Brain microvascular endothelial cell (primary cell): ENCODE measurements around the gene AKNA.
A peak's percentile ranks its signal among the peaks of the same experiment; 100 is the strongest.

Source experiments
- DNase-seq: peaks from one replicate; pipeline ENCODE4 v3.0.0-alpha.2; 2020
- H3K27ac ChIP-seq: fragments of 250-450 bp; sonication (Bioruptor Pico); 2 replicates; pipeline ENCODE4 v1.5.1; 2020; ENCODE audit warnings: mild to moderate bottlenecking, moderate library complexity
- H3K27me3 ChIP-seq: fragments of 250-450 bp; sonication (Bioruptor Pico); replicated peaks from 2 replicates; pipeline ENCODE4 v1.5.1; 2020; ENCODE audit warnings: mild to moderate bottlenecking
- H3K36me3 ChIP-seq: fragments of 250-450 bp; sonication (Bioruptor Pico); replicated peaks from 2 replicates; pipeline ENCODE4 v1.5.1; 2020; ENCODE audit warnings: mild to moderate bottlenecking
- H3K4me3 ChIP-seq: 2 replicates; pipeline ENCODE4 v1.5.1; 2011; ENCODE audit warnings: low read depth, mild to moderate bottlenecking, control low read depth, low read length, moderate library complexity
- in situ Hi-C: cut with HindIII; loops from 2 replicates; pipeline ENCODE4 v1.10.0; 2017; ENCODE audit warnings: low sequenced_read_pairs, low pct_ligation_motif_present
- TF ChIP-seq, protein P1 (sequence below): IDR thresholded peaks from 2 replicates; pipeline ENCODE4 v1.5.1; 2011; ENCODE audit warnings: low read depth, mild to moderate bottlenecking, moderate library complexity, low read length, control low read depth, inconsistent platforms; ENCODE audit errors: missing control alignments

Gene AKNA

DNA sequence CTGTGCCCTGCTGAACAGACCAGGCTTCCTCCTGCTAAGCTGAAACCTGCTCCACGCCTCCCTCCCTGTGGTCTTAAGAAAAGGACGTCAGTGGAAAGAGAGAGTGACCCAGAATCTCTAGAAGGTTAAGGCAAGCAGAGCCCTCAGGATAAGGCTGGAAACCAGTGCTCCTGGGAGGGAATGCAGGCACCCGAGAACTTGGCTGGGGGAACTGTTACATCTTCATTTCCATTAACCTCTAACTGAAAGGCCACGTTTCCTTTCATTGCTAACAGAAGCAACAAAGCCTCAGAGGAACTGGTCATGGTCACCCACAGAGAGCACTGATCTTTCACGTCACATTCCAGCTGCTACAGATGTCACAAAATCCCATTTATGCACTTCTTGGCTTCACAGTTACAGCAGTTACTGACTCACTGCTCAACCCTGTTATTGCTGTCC is 26.1 kb upstream of the AKNA start:
- in situ Hi-C loops, result no loop called here
- TF ChIP-seq, protein P1, sequence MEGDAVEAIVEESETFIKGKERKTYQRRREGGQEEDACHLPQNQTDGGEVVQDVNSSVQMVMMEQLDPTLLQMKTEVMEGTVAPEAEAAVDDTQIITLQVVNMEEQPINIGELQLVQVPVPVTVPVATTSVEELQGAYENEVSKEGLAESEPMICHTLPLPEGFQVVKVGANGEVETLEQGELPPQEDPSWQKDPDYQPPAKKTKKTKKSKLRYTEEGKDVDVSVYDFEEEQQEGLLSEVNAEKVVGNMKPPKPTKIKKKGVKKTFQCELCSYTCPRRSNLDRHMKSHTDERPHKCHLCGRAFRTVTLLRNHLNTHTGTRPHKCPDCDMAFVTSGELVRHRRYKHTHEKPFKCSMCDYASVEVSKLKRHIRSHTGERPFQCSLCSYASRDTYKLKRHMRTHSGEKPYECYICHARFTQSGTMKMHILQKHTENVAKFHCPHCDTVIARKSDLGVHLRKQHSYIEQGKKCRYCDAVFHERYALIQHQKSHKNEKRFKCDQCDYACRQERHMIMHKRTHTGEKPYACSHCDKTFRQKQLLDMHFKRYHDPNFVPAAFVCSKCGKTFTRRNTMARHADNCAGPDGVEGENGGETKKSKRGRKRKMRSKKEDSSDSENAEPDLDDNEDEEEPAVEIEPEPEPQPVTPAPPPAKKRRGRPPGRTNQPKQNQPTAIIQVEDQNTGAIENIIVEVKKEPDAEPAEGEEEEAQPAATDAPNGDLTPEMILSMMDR, result no peak

DNA sequence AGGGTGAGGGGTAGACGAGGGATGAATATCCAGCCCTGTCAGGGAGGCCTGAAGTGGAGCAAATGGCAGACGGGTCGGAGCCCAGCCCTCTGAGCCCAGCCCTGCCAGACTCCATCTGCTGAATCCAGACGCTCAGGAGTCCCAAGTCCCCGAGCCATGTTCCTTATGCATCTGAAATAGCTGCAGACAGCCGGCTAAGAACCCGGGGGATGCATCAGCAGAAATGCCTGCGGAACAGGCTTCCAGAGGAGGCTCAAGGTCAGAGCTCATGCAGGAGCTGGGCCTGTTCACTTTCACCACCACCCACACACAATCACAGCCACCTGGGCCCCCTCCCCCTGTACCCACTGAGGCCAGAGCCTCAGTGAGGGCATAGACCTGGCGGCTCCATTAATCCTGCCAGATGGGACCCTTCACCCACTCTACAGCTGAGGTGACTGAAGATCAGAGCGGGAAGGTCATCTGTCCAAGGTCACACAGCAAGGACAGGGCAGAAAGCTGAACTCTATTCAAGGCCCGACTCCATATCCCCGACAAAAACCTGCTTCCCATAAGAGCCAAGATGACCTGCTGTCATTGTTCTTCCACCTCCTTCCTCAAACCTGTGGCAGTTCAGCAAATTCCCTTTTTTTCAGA is 24.4 kb upstream of the AKNA start:
- Histone ChIP-seq H3K4me3 (no peak overlapping the region), H3K27me3 (no peaks in the 10 kb centered on the region), H3K27ac (no peak overlapping the region), H3K36me3 (no peaks in the 10 kb centered on the region)
- no peak for DNase-seq
- TF ChIP-seq, protein P1, result no peak
- in situ Hi-C loops, result no loop called here

More for the DNA sequence above, 26.1 kb upstream of the AKNA start:
- Histone ChIP-seq H3K27me3 (no peaks in the 10 kb centered on the region), H3K27ac (no peak overlapping the region), H3K4me3 (no peak overlapping the region), H3K36me3 (no peaks in the 10 kb centered on the region)
- DNase-seq, result peak; percentile 76

DNA sequence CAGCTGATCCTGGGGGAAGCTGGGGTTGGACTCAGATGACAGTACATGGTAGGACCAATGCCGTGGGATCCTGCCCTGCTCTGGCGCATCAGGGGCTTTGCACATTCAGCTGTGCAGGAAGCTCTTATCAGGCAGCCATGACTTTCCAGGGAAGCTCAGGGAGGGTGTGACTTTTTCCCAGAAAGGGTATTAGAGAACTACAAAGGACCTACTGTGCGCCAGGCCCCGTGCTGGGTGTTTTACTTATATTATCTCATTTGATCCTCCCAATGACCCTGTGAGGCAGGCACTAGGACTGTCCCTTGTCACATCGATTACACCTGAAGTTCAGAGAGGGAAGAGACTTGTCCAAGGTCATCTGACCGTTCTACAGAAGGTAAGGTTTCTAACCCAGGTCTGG is 23.7 kb upstream of the AKNA start:
- Histone ChIP-seq H3K4me3 (no peak overlapping the region), H3K27ac (no peak overlapping the region), H3K27me3 (no peaks in the 10 kb centered on the region), H3K36me3 (no peaks in the 10 kb centered on the region)
- TF ChIP-seq, protein P1, result no peak
- in situ Hi-C loops, result no loop called here
- no peak for DNase-seq

DNA sequence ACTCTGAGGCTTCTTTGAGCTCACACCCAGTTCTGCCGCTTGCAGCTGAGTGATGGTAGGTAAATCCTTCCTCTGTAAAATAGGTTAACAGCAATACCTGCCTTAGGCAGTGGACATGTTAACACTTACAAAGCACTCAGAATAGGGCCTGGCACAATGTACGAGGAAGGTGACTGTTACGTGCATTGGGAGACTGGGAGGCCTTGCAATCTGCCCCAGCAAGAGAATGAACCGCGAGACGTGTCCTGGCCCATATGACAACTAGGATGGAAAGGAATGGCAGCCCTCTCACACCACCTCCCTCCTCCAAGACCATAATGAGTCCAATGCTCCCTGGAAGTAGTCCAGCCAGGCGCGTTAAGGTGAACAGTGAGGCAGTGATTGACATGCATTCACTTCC is 23.1 kb upstream of the AKNA start:
- Histone ChIP-seq H3K36me3 (no peaks in the 10 kb centered on the region), H3K4me3 (no peak overlapping the region), H3K27me3 (no peaks in the 10 kb centered on the region), H3K27ac (no peak overlapping the region)
- TF ChIP-seq, protein P1, result no peak
- in situ Hi-C loops, result no loop called here
- DNase-seq, result no peak

DNA sequence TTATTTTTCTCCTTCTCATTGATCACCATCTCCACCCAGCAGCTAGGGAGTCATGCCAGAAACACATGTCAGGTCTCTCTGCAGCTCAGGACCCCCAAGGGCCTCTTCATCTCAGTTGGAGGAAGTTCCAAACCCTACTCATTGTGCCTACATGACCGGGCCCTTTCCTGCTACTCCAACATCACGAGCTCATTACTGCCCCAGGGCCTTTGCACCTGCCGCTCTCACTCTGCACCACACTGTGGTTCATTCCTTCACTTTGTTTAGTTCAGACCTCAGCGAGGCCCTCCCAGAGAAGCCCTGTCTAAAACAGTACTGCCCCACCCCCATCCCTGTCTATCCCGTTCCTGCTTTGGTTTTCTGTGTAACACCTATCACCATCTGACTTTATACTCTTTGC is 22.1 kb upstream of the AKNA start:
- in situ Hi-C loops, result no loop called here
- TF ChIP-seq, protein P1, result no peak
- H3K4me3 ChIP-seq, result no peak overlapping the region
- no peaks in the 10 kb centered on the region for H3K36me3 ChIP-seq
- no peaks in the 10 kb centered on the region for H3K27me3 ChIP-seq
- DNase-seq, result no peak
- H3K27ac ChIP-seq, result no peak overlapping the region
